ENCODE results near the gene SFRP4.
"Not testable (repeated sequence)": the region's sequence is repeated elsewhere in the genome, so short reads cannot be mapped to it uniquely, and the experiment has no call there.

SFRP4 gene

GRCh38 chr7:37916673-37917660, at the start of gene SFRP4:
TSS of gene SFRP4 (minus strand) at chr7:37916817. CDS start at chr7:37916537, 280 bp downstream.
- DNase-seq (ENCODE audit: low read depth in 2 of 2), result no peak

GRCh38 chr7:37964196-37964595, 47.6 kb upstream of the SFRP4 start:
- DNase-seq (ENCODE audit: low read depth in 2 of 2), result no peak

GRCh38 chr7:37961251-37961650, 44.6 kb upstream of the SFRP4 start:
- no peak for DNase-seq (ENCODE audit: low read depth in 2 of 2)

- DNase-seq (ENCODE audit: low read depth in 2 of 2), result no peak
Observed at GRCh38 chr7:37960483-37960882, 43.9 kb upstream of the SFRP4 start.

GRCh38 chr7:37957221-37957970, 40.8 kb upstream of the SFRP4 start:
- no peak for DNase-seq (ENCODE audit: low read depth in 2 of 2)

GRCh38 chr7:37956791-37957190, 40.2 kb upstream of the SFRP4 start:
- DNase-seq (ENCODE audit: low read depth in 2 of 2), result no peak

- not testable (repeated sequence) for DNase-seq (ENCODE audit: low read depth in 2 of 2)
Observed at GRCh38 chr7:37954217-37954616, 37.6 kb upstream of the SFRP4 start.

- DNase-seq (ENCODE audit: low read depth in 2 of 2), result no peak
Observed at GRCh38 chr7:37952240-37952639, 35.6 kb upstream of the SFRP4 start.

GRCh38 chr7:37947941-37948210, 31.3 kb upstream of the SFRP4 start:
- DNase-seq (ENCODE audit: low read depth in 2 of 2), result no peak

- DNase-seq (ENCODE audit: low read depth in 2 of 2), result no peak
Observed at GRCh38 chr7:37947138-37947940, 30.7 kb upstream of the SFRP4 start.

- DNase-seq (ENCODE audit: low read depth in 2 of 2), result no peak
Observed at GRCh38 chr7:37945336-37945735, 28.7 kb upstream of the SFRP4 start.

GRCh38 chr7:37944737-37945054, 28.1 kb upstream of the SFRP4 start:
- DNase-seq (ENCODE audit: low read depth in 2 of 2), result no peak

GRCh38 chr7:37943905-37944736, 27.5 kb upstream of the SFRP4 start:
- no peak for DNase-seq (ENCODE audit: low read depth in 2 of 2)

GRCh38 chr7:37942934-37943610, 26.5 kb upstream of the SFRP4 start:
- DNase-seq (ENCODE audit: low read depth in 2 of 2), result no peak

- no peak for DNase-seq (ENCODE audit: low read depth in 2 of 2)
Observed at GRCh38 chr7:37933018-37933566, 16.5 kb upstream of the SFRP4 start.

GRCh38 chr7:37932543-37932942, 15.9 kb upstream of the SFRP4 start:
- DNase-seq (ENCODE audit: low read depth in 2 of 2), result no peak

GRCh38 chr7:37930226-37930948, 13.8 kb upstream of the SFRP4 start:
- DNase-seq (ENCODE audit: low read depth in 2 of 2), result no peak

GRCh38 chr7:37928878-37929277, 12.3 kb upstream of the SFRP4 start:
- DNase-seq (ENCODE audit: low read depth in 2 of 2), result no peak

- no peak for DNase-seq (ENCODE audit: low read depth in 2 of 2)
Observed at GRCh38 chr7:37927773-37928444, 11.3 kb upstream of the SFRP4 start.
